Ascending aorta (tissue), 2 donors: ENCODE results near the gene GSG1. TPM values are rescaled to one million over a fixed set of nuclear protein-coding genes. Genes with fewer than 3 reads are reported as not detected.

ENCODE experiments used
- DNase-seq, 2 donors: peaks; one replicate each; pipeline ENCODE4 v3.0.0-alpha.2; 2019; ENCODE audit warnings: low spot score in 2 of 2
- H3K27ac ChIP-seq, 2 donors: fragments of 200-600 bp; sonication (generic); one replicate each; pipeline ENCODE4 v1.5.1; 2016 to 2017; ENCODE audit warnings: mild to moderate bottlenecking in 1 of 2
- H3K27me3 ChIP-seq: fragments of 200-600 bp; sonication (generic); one replicate; pipeline ENCODE4 v1.5.1; 2017
- H3K36me3 ChIP-seq, 2 donors: fragments of 200-600 bp; sonication (generic); one replicate each; pipeline ENCODE4 v1.5.1; 2016
- H3K4me1 ChIP-seq, 2 donors: fragments of 200-600 bp; sonication (generic); one replicate each; pipeline ENCODE4 v1.5.1; 2016 to 2017; ENCODE audit warnings: mild to moderate bottlenecking in 1 of 2
- H3K4me3 ChIP-seq, 2 donors: fragments of 200-600 bp; sonication (generic); one replicate each; pipeline ENCODE4 v1.5.1; 2016 to 2017; ENCODE audit warnings: mild to moderate bottlenecking in 1 of 2
- H3K9me3 ChIP-seq, 2 donors: fragments of 200-600 bp; sonication (generic); one replicate each; pipeline ENCODE4 v1.5.1; 2016
- intact Hi-C: fragments of 100-400 bp; cut with DNase I; formaldehyde crosslinking; loops from one replicate; pipeline ENCODE4 v1.15.1; 2023
- total RNA-seq: library from RNA; depleted of rRNA; stranded (reverse); fragments of >200 nt; gene quantifications from one replicate; pipeline ENCODE4 v1.1.0, GENCODE V29; 2016
- TF ChIP-seq, protein P1 (sequence below), 3 experiments: fragments of 200-600 bp in 2 of 3; fragments of 450-650 bp in 1 of 3; sonication (generic) in 2 of 3; IDR thresholded peaks; one replicate each; pipeline ENCODE4 v1.5.1; 2016 to 2019; ENCODE audit warnings: antibody characterized with exemption in 3 of 3, mild to moderate bottlenecking in 1 of 3, moderate library complexity in 1 of 3

The GSG1 gene
- not detected for total RNA-seq

DNA sequence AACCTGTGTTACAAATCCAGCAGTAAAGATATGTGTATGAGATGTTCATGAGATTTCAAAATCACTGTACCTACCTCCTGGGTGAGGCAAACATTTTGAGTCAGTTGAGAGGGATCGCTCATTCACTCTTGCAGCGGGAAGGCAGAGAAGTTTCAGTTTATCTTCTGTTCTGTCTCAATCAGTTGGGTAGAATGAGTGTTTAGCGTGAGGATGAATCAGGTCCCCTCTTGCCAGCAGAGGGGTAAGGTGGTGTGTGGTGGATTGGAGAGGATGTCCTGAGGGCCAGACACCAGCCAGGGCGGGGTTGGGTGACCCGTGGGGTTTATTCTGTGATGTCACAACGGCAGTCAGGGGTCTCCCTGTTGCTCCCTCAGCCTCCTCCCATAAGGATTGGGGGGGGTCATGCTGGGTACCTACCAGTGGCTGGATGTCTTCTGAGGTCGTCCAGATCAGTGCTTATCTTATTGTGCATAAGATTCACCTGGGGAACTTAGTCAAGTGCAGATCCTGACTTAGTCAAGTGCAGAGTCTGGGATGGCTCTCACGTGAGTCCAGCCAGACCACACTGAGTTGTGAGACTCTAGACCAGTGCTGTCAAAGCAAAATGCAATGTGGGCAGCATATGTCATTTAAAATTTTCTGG lies at the start of gene GSG1:
GSG1 (minus strand) TSS at position 277 of the 643 bp plus-strand sequence; CDS start at position 122, 155 bp downstream.
- TF ChIP-seq, protein P1, sequence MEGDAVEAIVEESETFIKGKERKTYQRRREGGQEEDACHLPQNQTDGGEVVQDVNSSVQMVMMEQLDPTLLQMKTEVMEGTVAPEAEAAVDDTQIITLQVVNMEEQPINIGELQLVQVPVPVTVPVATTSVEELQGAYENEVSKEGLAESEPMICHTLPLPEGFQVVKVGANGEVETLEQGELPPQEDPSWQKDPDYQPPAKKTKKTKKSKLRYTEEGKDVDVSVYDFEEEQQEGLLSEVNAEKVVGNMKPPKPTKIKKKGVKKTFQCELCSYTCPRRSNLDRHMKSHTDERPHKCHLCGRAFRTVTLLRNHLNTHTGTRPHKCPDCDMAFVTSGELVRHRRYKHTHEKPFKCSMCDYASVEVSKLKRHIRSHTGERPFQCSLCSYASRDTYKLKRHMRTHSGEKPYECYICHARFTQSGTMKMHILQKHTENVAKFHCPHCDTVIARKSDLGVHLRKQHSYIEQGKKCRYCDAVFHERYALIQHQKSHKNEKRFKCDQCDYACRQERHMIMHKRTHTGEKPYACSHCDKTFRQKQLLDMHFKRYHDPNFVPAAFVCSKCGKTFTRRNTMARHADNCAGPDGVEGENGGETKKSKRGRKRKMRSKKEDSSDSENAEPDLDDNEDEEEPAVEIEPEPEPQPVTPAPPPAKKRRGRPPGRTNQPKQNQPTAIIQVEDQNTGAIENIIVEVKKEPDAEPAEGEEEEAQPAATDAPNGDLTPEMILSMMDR (IDR thresholded peaks at IDR 0.05), result no peak
- H3K9me3 ChIP-seq, result no peaks in the 10 kb centered on the region
- intact Hi-C loops, result loop anchor here (10.0 kb wide), 2 partner anchors 289 to 379 kb away; partner anchors contain the start of gene DDX47
- peak within 1 kb of the TSS; percentile 92 to 94 for H3K27ac ChIP-seq
- no peaks in the 10 kb centered on the region for H3K27me3 ChIP-seq
- no peak for DNase-seq
- H3K36me3 ChIP-seq, result no peaks in the 10 kb centered on the region
- H3K4me3 ChIP-seq, result no peak within 1 kb of the TSS
- peaks cover 10 to 30% of the 10 kb centered on the region in 2 donors for H3K4me1 ChIP-seq

DNA sequence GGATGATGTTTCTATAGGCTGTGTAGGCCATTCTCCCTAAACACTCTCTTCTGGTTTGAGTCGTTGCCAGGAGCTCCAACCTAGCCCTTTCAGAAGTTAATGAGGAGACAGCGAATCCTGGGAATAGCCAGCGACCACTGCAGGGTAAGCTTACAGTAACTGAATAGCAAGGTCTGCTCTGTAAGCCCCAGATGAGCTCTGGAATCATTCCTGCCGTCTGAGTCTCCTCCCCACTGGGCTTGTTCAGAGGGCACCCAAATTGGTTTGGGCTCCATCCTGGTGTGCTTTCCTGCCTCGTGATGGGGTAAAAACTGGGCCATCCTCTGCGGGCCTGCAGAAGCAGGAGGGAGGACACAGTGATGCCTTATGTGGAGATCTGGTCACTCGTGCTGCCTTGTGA lies 49.7 kb upstream of the GSG1 start:
- no peak for DNase-seq
- TF ChIP-seq, protein P1 (IDR thresholded peaks at IDR 0.05), result no peak
- H3K36me3 ChIP-seq, result no peaks in the 10 kb centered on the region
- H3K27me3 ChIP-seq, result no peaks in the 10 kb centered on the region
- H3K9me3 ChIP-seq, result no peaks in the 10 kb centered on the region
- no peak overlapping the region for H3K27ac ChIP-seq
- peaks cover 1 to 5% of the 10 kb centered on the region in 2 donors for H3K4me1 ChIP-seq
- intact Hi-C loops, result no loop called here
- H3K4me3 ChIP-seq, result no peak overlapping the region

DNA sequence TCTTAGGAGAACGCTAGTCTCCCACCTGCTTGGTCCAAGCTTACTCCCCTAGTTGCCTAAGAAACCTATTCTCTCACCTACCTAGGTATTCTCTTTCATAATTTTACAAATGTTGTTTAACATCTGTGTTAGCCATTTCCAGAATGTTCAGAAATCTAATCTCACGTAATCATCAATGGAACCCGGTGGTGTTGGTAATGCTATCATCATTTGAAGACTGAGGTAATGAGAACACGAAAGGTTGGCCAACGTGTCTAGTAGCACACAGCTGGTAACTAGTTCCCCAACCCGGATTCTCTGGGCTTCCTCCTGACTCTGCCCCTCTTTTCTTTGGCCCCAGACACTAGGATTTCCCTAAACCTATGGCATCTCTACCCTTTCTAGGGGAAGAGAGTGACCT lies 49.3 kb upstream of the GSG1 start:
- intact Hi-C loops, result no loop called here
- no peaks in the 10 kb centered on the region for H3K9me3 ChIP-seq
- H3K27me3 ChIP-seq, result no peaks in the 10 kb centered on the region
- H3K27ac ChIP-seq, result no peak overlapping the region
- peaks cover 3 to 7% of the 10 kb centered on the region in 2 donors for H3K4me1 ChIP-seq
- DNase-seq, result no peak
- H3K4me3 ChIP-seq, result no peak overlapping the region
- TF ChIP-seq, protein P1 (IDR thresholded peaks at IDR 0.05), result no peak
- H3K36me3 ChIP-seq, result no peaks in the 10 kb centered on the region

DNA sequence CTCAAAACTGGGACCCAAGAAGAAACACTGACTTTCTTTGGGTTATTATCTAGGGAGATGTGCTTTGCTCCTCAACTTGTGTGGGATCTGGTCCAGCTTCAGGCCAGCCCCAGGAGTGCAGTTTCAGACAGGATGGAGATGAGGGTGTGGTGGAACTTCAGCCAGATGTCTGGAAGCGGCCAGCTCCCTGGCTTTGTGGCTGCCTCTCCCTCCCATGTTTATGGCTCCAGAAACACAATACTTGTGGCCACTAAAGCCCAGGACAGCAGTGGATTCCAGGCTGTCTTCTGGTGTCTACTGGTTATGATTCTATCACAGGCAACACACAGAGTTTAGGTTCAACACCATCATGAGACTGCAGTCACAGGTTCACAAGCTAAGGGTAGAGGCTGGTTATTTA lies 48.8 kb upstream of the GSG1 start:
- Histone ChIP-seq H3K27me3 (no peaks in the 10 kb centered on the region), H3K4me3 (no peak overlapping the region), H3K9me3 (no peaks in the 10 kb centered on the region), H3K36me3 (no peaks in the 10 kb centered on the region), H3K4me1 (peaks cover 3 to 7% of the 10 kb centered on the region in 2 donors), H3K27ac (no peak overlapping the region)
- intact Hi-C loops, result no loop called here
- TF ChIP-seq, protein P1 (IDR thresholded peaks at IDR 0.05), result no peak
- DNase-seq, result no peak

DNA sequence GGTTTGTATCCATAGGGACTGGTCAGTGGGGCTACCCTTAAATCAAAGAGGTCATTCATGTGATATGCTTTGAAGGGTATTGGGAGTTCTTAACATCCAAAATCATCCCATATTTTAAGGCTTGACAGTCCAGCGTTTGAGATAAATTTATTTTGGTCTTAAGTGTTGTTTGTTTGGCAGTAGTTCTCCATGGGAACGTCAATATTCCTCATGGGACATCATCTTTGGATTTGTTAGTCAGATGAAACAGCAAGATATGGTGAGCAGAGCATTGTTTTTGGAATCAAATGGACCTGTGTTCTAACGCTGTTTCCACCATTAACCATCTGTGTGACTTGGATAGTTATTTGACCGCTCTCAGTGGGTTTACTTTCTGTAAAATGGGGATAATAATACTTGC lies 45.9 kb upstream of the GSG1 start:
- Histone ChIP-seq H3K27me3 (no peaks in the 10 kb centered on the region), H3K36me3 (no peaks in the 10 kb centered on the region), H3K4me3 (no peak overlapping the region), H3K9me3 (no peaks in the 10 kb centered on the region), H3K27ac (no peak overlapping the region), H3K4me1 (peaks cover 3 to 7% of the 10 kb centered on the region in 2 donors)
- intact Hi-C loops, result no loop called here
- no peak for DNase-seq
- TF ChIP-seq, protein P1 (IDR thresholded peaks at IDR 0.05), result no peak
